HepG2 (cell line): ENCODE data around the gene BCO1. TPM values are rescaled to one million over a fixed set of nuclear protein-coding genes. Genes with fewer than 3 reads are reported as not detected.

Experiments used
- ATAC-seq: fragments of 200-7000 bp; cut with Tn5 transposase; 3 replicates; pipeline ENCODE4 v1.9.1; 2020; ENCODE audit warnings: mild to moderate bottlenecking, moderate library complexity
- BruUV-seq: library from RNA; stranded (reverse); fragments of 400-500 nt; replicated peaks from 2 replicates; lab custom pipeline; 2021; lab: Mats Ljungman, UMichigan
- CTCF ChIA-PET: fragments of 300-600 bp; formaldehyde crosslinking; extraction: SDS; loops from one replicate; lab custom pipeline; 2021; ENCODE audit warnings: low total read pairs, inconsistent platforms, low intra/inter-chr PET ratio; lab: Yijun Ruan, JAX
- POLR2A ChIA-PET: fragments of 350-600 bp; sonication (Branson Sonifier 250); formaldehyde crosslinking; loops from one replicate; lab custom pipeline; 2020; ENCODE audit warnings: antibody characterized with exemption, inconsistent platforms; lab: Yijun Ruan, JAX
- DNase-seq: peaks from one replicate; pipeline ENCODE4 v3.0.0-alpha.2; 2015; ENCODE audit warnings: low spot score
- FAIRE-seq: peaks from 3 replicates; lab custom pipeline; 2011; peaks lifted over from hg19 to GRCh38; lab: Jason Lieb, UNC
- H2AFZ ChIP-seq: one replicate; pipeline ENCODE4 v1.6.1; 2011; ENCODE audit warnings: low read length, inconsistent platforms
- H3K27ac ChIP-seq: fragments of 300-600 bp; 3 replicates; pipeline ENCODE4 v1.8.0; 2011; ENCODE audit warnings: mixed run types, mild to moderate bottlenecking, mixed read lengths, low read length, inconsistent platforms; ENCODE audit not compliant: insufficient read depth; ENCODE audit errors: extremely low read length
- H3K27me3 ChIP-seq, 2 experiments: fragments of 200-600 bp in 1 of 2; 2 replicates in 1 of 2; 3 replicates in 1 of 2; pipeline versions ENCODE4 v1.6.0 to v1.8.0; 2011; ENCODE audit warnings: low read length in 2 of 2, mild to moderate bottlenecking in 2 of 2, moderate library complexity in 2 of 2, inconsistent platforms in 1 of 2; ENCODE audit not compliant: insufficient read depth in 2 of 2, control insufficient read depth in 1 of 2
- H3K36me3 ChIP-seq, 2 experiments: fragments of 200-600 bp in 1 of 2; replicated peaks in 1 of 2; 2 replicates in 1 of 2; 3 replicates in 1 of 2; pipeline versions ENCODE4 v1.5.1 to v1.8.0; 2011; ENCODE audit warnings: low read length in 2 of 2, inconsistent platforms in 1 of 2; ENCODE audit not compliant: insufficient read depth in 2 of 2, control insufficient read depth in 1 of 2
- H3K4me1 ChIP-seq: 2 replicates; pipeline ENCODE4 v1.5.1; 2012; ENCODE audit warnings: low read length, inconsistent platforms; ENCODE audit not compliant: insufficient read depth
- H3K4me2 ChIP-seq: 2 replicates; pipeline ENCODE4 v1.6.0; 2011; ENCODE audit warnings: low read depth, low read length, inconsistent platforms
- H3K4me3 ChIP-seq, 3 experiments: fragments of 200-600 bp in 1 of 3; sonication (generic), shearing (Covaris generic) in 1 of 3; replicated peaks in 1 of 3; 2 replicates each; pipeline ENCODE4 v1.5.1; 2011 to 2016; ENCODE audit warnings: low read length in 3 of 3, inconsistent platforms in 2 of 3, low read depth in 2 of 3, mild to moderate bottlenecking in 2 of 3, control low read depth in 1 of 3, mixed read lengths in 1 of 3; ENCODE audit not compliant: insufficient read depth in 1 of 3
- H3K79me2 ChIP-seq: one replicate; pipeline ENCODE4 v1.6.1; 2011; ENCODE audit warnings: low read length, inconsistent platforms; ENCODE audit not compliant: insufficient read depth
- H3K9ac ChIP-seq: 2 replicates; pipeline ENCODE4 v1.6.0; 2011; ENCODE audit warnings: mild to moderate bottlenecking, low read depth, low read length, inconsistent platforms; ENCODE audit not compliant: insufficient read depth
- H3K9me3 ChIP-seq: 2 replicates; pipeline ENCODE4 v1.5.1; 2012; ENCODE audit warnings: mild to moderate bottlenecking, low read length
- H4K20me1 ChIP-seq: 2 replicates; pipeline ENCODE4 v1.6.0; 2011; ENCODE audit warnings: inconsistent platforms, mild to moderate bottlenecking, low read length, moderate library complexity; ENCODE audit not compliant: insufficient read depth
- CTCF ChIP-seq: sonication (generic); formaldehyde crosslinking; IDR thresholded peaks from 2 replicates; pipeline ENCODE4 v1.5.0; 2020; ENCODE audit warnings: mild to moderate bottlenecking, missing genetic modification reagents, moderate library complexity
- KDM1A ChIP-seq: IDR thresholded peaks from 2 replicates; pipeline ENCODE4 v1.6.1; 2016; ENCODE audit warnings: missing compliant biosample characterization
- SMC3 ChIP-seq: IDR thresholded peaks from 2 replicates; pipeline ENCODE4 v1.6.1; 2011; ENCODE audit warnings: low read length, improper control_type of control experiment
- STAG1 ChIP-seq: sonication (generic); formaldehyde crosslinking; IDR thresholded peaks from 2 replicates; pipeline ENCODE4 v1.4.0; 2020; ENCODE audit warnings: missing genetic modification reagents
- ZBTB34 ChIP-seq: sonication (generic); formaldehyde crosslinking; IDR thresholded peaks from 2 replicates; pipeline ENCODE4 v1.8.0; 2022; ENCODE audit warnings: mild to moderate bottlenecking, missing genetic modification reagents
- WGBS: methylation state at CpG from one replicate; pipeline ENCODE4 v1.1.6; 2017; ENCODE audit warnings: low lambda C conversion rate; 5-methylcytosine and 5-hydroxymethylcytosine counted together
- in situ Hi-C: cut with HindIII; loops from 2 replicates; pipeline ENCODE4 v1.10.0; 2017; ENCODE audit warnings: low pct_unique_long_range_greater_than_20kb; ENCODE audit not compliant: extremely low pct_ligation_motif_present
- intact Hi-C: fragments of 100-400 bp; cut with micrococcal nuclease; formaldehyde crosslinking; loops from one replicate; pipeline ENCODE4 v1.10.0; 2022; ENCODE audit not compliant: unreplicated experiment
- polyA plus RNA-seq, 8 experiments: library from polyadenylated mRNA; depleted of rRNA in 3 of 8; stranded (reverse) in 7 of 8; unstranded in 1 of 8; fragments of >200 nt; fragmentation: Illumina TruSeq in 4 of 8; extraction: Trizol in 4 of 8; gene quantifications; 2 replicates each; pipeline versions ENCODE4 v1.2.1 to v1.2.3, GENCODE V29; 2011 to 2016; ENCODE audit warnings: low read depth in 4 of 8, missing spikeins in 1 of 8, mixed read lengths in 1 of 8; ENCODE audit not compliant: insufficient read depth in 1 of 8
- total RNA-seq, 5 experiments: library from RNA; depleted of rRNA; stranded (reverse); fragments of >200 nt; fragmentation: Illumina TruSeq; extraction: Trizol; gene quantifications; 2 replicates each; pipeline ENCODE4 v1.2.3, GENCODE V29; 2016; ENCODE audit warnings: low read depth in 1 of 5

The BCO1 gene
- total and polyA plus RNA-seq, 2 of the 13 experiments (the other 11 are each of a cell fraction or from before 2014, with no cell fraction given) = 0.11 TPM; not detected in 1

GRCh38 chr16:81261049-81261648 lies 22.7 kb downstream of the BCO1 start:
- Histone ChIP-seq H3K9me3 (no peaks in the 10 kb centered on the region), H3K36me3 (no peaks in the 10 kb centered on the region), H3K79me2 (no peaks in the 10 kb centered on the region), H3K9ac (no peak overlapping the region), H3K4me2 (no peak overlapping the region), H2AFZ (no peak overlapping the region), H3K4me1 (no peaks in the 10 kb centered on the region), H4K20me1 (no peaks in the 10 kb centered on the region), H3K27me3 (0 out of 5 replicates have a peak, but pooled peaks cover 0 to 5% of the 10 kb centered on the region in 2 experiments), H3K27ac (no peak overlapping the region), H3K4me3 (no peak overlapping the region)
- ChIA-PET POLR2A (no interaction called here), CTCF (interaction anchor here (1.3 kb wide), 1 partner anchor 56 kb away, joined by 3 read pairs; no protein-coding TSS in a partner anchor)
- FAIRE-seq (peak; percentile 82), DNase-seq (peak; percentile 36), ATAC-seq (peak; percentile 74)
- in situ Hi-C loops (no loop called here), intact Hi-C loops (loop anchor here (5.0 kb wide), 2 partner anchors 461 to 476 kb away; no protein-coding TSS in a partner anchor)
- TF ChIP-seq CTCF (peak; percentile 59), KDM1A (CRISPR knock-in tag) (no peak), ZBTB34 (CRISPR knock-in tag) (peak; percentile 87), STAG1 (peak; percentile 40), SMC3 (peak; percentile 67)
- 48% methylated on average over 11 of the region's 11 CpGs for WGBS
- BruUV-seq = no TSS peak
